Mucosa of rectum (tissue), 2 donors: ENCODE data around the gene SMG6.
"Not testable (repeated sequence)": the region's sequence is repeated elsewhere in the genome, so short reads cannot be mapped to it uniquely, and the experiment has no call there.

Experiments
- H3K27ac ChIP-seq, 2 donors: one replicate each; pipeline ENCODE4 v1.7.0; 2013; ENCODE audit warnings: inconsistent platforms in 2 of 2, low read depth in 2 of 2, low read length in 2 of 2
- H3K27me3 ChIP-seq, 2 donors: one replicate each; pipeline ENCODE4 v1.7.0; 2013; ENCODE audit warnings: low read length in 2 of 2; ENCODE audit not compliant: control insufficient read depth in 2 of 2, insufficient read depth in 2 of 2
- H3K36me3 ChIP-seq, 2 donors: one replicate each; pipeline ENCODE4 v1.7.0; 2013; ENCODE audit warnings: low read length in 2 of 2; ENCODE audit not compliant: control insufficient read depth in 2 of 2, insufficient read depth in 2 of 2
- H3K4me1 ChIP-seq, 2 donors: one replicate each; pipeline ENCODE4 v1.7.0; 2013; ENCODE audit warnings: low read length in 2 of 2, mild to moderate bottlenecking in 1 of 2; ENCODE audit not compliant: control insufficient read depth in 2 of 2, insufficient read depth in 2 of 2
- H3K4me3 ChIP-seq, 2 donors: one replicate each; pipeline ENCODE4 v1.7.0; 2013; ENCODE audit warnings: low read length in 2 of 2
- H3K9ac ChIP-seq, 2 donors: one replicate each; pipeline ENCODE4 v1.7.0; 2013; ENCODE audit warnings: low read length in 2 of 2, low read depth in 1 of 2, mild to moderate bottlenecking in 1 of 2
- H3K9me3 ChIP-seq, 2 donors: one replicate each; pipeline ENCODE4 v1.7.0; 2013; ENCODE audit warnings: low read length in 2 of 2; ENCODE audit not compliant: control insufficient read depth in 2 of 2
- donor health status: healthy.
- donor health status: Normal muscosa, but diverticular disease.

Gene SMG6

GRCh38 chr17:2155573-2155972, 148.0 kb downstream of the SMG6 start:
- H3K4me1 ChIP-seq, result peaks cover 4 to 6% of the 10 kb centered on the region in 2 donors
- no peak overlapping the region for H3K4me3 ChIP-seq
- peaks cover 7 to 20% of the 10 kb centered on the region in 2 donors for H3K36me3 ChIP-seq
- H3K27me3 ChIP-seq, result no peaks in the 10 kb centered on the region
- no peak overlapping the region for H3K27ac ChIP-seq
- no peak overlapping the region for H3K9ac ChIP-seq
- no peaks in the 10 kb centered on the region for H3K9me3 ChIP-seq

- no peaks in the 10 kb centered on the region for H3K9me3 ChIP-seq
- H3K27ac ChIP-seq, result no peak overlapping the region
- no peak overlapping the region for H3K4me3 ChIP-seq
- peaks cover 20% of the 10 kb centered on the region in 2 donors for H3K36me3 ChIP-seq
- H3K27me3 ChIP-seq, result no peaks in the 10 kb centered on the region
- no peak overlapping the region for H3K9ac ChIP-seq
- peaks cover 0 to under 1% of the 10 kb centered on the region in 2 donors for H3K4me1 ChIP-seq
Observed at GRCh38 chr17:2151358-2152033, 152.1 kb downstream of the SMG6 start.

GRCh38 chr17:2150806-2151205, 152.8 kb downstream of the SMG6 start:
- Histone ChIP-seq H3K4me1 (no peaks in the 10 kb centered on the region), H3K4me3 (no peak overlapping the region), H3K27me3 (no peaks in the 10 kb centered on the region), H3K36me3 (peaks cover 20% of the 10 kb centered on the region in 2 donors), H3K9ac (no peak overlapping the region), H3K27ac (no peak overlapping the region), H3K9me3 (no peaks in the 10 kb centered on the region)

- H3K27ac ChIP-seq, result no peak overlapping the region
- H3K36me3 ChIP-seq, result peaks cover 16% of the 10 kb centered on the region in 2 donors
- no peak overlapping the region for H3K9ac ChIP-seq
- H3K9me3 ChIP-seq, result no peaks in the 10 kb centered on the region
- no peaks in the 10 kb centered on the region for H3K4me1 ChIP-seq
- H3K4me3 ChIP-seq, result no peak overlapping the region
- H3K27me3 ChIP-seq, result no peaks in the 10 kb centered on the region
Observed at GRCh38 chr17:2149934-2150333, 153.7 kb downstream of the SMG6 start.

GRCh38 chr17:2146132-2146871, 157.3 kb downstream of the SMG6 start:
- H3K36me3 ChIP-seq, result peaks cover 8 to 12% of the 10 kb centered on the region in 2 donors
- no peaks in the 10 kb centered on the region for H3K27me3 ChIP-seq
- H3K9ac ChIP-seq, result no peak overlapping the region
- H3K9me3 ChIP-seq, result no peaks in the 10 kb centered on the region
- H3K4me1 ChIP-seq, result no peaks in the 10 kb centered on the region
- no peak overlapping the region for H3K4me3 ChIP-seq
- no peak overlapping the region for H3K27ac ChIP-seq

- H3K4me1 ChIP-seq, result no peaks in the 10 kb centered on the region
- peaks cover 4% of the 10 kb centered on the region in 2 donors for H3K36me3 ChIP-seq
- no peak overlapping the region for H3K27ac ChIP-seq
- H3K27me3 ChIP-seq, result no peaks in the 10 kb centered on the region
- no peaks in the 10 kb centered on the region for H3K9me3 ChIP-seq
- no peak overlapping the region for H3K4me3 ChIP-seq
- H3K9ac ChIP-seq, result no peak overlapping the region
Observed at GRCh38 chr17:2144701-2145100, 158.9 kb downstream of the SMG6 start.

- H3K36me3 ChIP-seq, result peaks cover 0 to 4% of the 10 kb centered on the region in 2 donors
- H3K4me1 ChIP-seq, result peaks cover 0 to 9% of the 10 kb centered on the region in 2 donors
- no peaks in the 10 kb centered on the region for H3K9me3 ChIP-seq
- no peak overlapping the region for H3K9ac ChIP-seq
- no peak overlapping the region for H3K4me3 ChIP-seq
- no peaks in the 10 kb centered on the region for H3K27me3 ChIP-seq
- H3K27ac ChIP-seq, result no peak overlapping the region
Observed at GRCh38 chr17:2143332-2143731, 160.3 kb downstream of the SMG6 start.

GRCh38 chr17:2142682-2143081, 160.9 kb downstream of the SMG6 start:
- not testable (repeated sequence) for H3K4me3 ChIP-seq, H3K9ac ChIP-seq, H3K27ac ChIP-seq, H3K9me3 ChIP-seq, H3K36me3 ChIP-seq, H3K27me3 ChIP-seq
- H3K4me1 ChIP-seq, result peaks cover 0 to 15% of the 10 kb centered on the region in 2 donors

- Histone ChIP-seq H3K27ac (no peak overlapping the region), H3K36me3 (peaks cover 0 to 6% of the 10 kb centered on the region in 2 donors), H3K27me3 (no peaks in the 10 kb centered on the region), H3K9ac (no peak overlapping the region), H3K4me1 (peaks cover 0 to 21% of the 10 kb centered on the region in 2 donors), H3K4me3 (no peak overlapping the region), H3K9me3 (no peaks in the 10 kb centered on the region)
Observed at GRCh38 chr17:2140683-2141082, 162.9 kb downstream of the SMG6 start.

GRCh38 chr17:2138761-2139160, 164.8 kb downstream of the SMG6 start:
- Histone ChIP-seq H3K36me3 (peaks cover 0 to 6% of the 10 kb centered on the region in 2 donors), H3K4me1 (peaks cover 0 to 21% of the 10 kb centered on the region in 2 donors), H3K9ac (no peak overlapping the region), H3K27me3 (no peaks in the 10 kb centered on the region), H3K4me3 (no peak overlapping the region), H3K27ac (peak overlapping the region in 1 of 2 donors; percentile 75), H3K9me3 (no peaks in the 10 kb centered on the region)
